KMS-11 (cell line): ENCODE measurements around the gene KRT17.

ENCODE experiments used
- H2AFZ ChIP-seq: fragments of 200-600 bp; sonication (generic); 2 replicates; pipeline ENCODE4 v1.6.1; 2016; ENCODE audit warnings: antibody characterized with exemption, mixed run types, low read depth
- H3K27ac ChIP-seq: fragments of 200-600 bp; sonication (generic); 2 replicates; pipeline ENCODE4 v1.6.1; 2016; ENCODE audit warnings: mild to moderate bottlenecking, mixed run types
- H3K27me3 ChIP-seq: fragments of 200-600 bp; sonication (generic); 2 replicates; pipeline ENCODE4 v1.6.1; 2017; ENCODE audit warnings: mild to moderate bottlenecking, low read depth, mixed run types, moderate library complexity; ENCODE audit not compliant: insufficient read depth
- H3K36me3 ChIP-seq: fragments of 200-600 bp; sonication (generic); 2 replicates; pipeline ENCODE4 v1.6.1; 2017; ENCODE audit warnings: mild to moderate bottlenecking, mixed run types; ENCODE audit not compliant: insufficient read depth
- H3K4me1 ChIP-seq: fragments of 200-600 bp; sonication (generic); 2 replicates; pipeline ENCODE4 v1.6.1; 2016; ENCODE audit warnings: mild to moderate bottlenecking, low read depth, mixed run types; ENCODE audit not compliant: poor library complexity, severe bottlenecking
- H3K4me2 ChIP-seq: fragments of 200-600 bp; sonication (generic); 2 replicates; pipeline ENCODE4 v1.7.0; 2016; ENCODE audit warnings: mild to moderate bottlenecking, mixed run types
- H3K4me3 ChIP-seq: fragments of 200-600 bp; sonication (generic); IDR thresholded peaks from 2 replicates; pipeline ENCODE4 v1.6.1; 2017; ENCODE audit warnings: low read depth, low read length, mixed read lengths; ENCODE audit not compliant: insufficient read depth
- H3K79me2 ChIP-seq: fragments of 200-600 bp; sonication (generic); 2 replicates; pipeline ENCODE4 v1.6.1; 2016; ENCODE audit warnings: low read depth, mixed run types; ENCODE audit not compliant: insufficient read depth
- H3K9ac ChIP-seq: fragments of 200-600 bp; sonication (generic); 2 replicates; pipeline ENCODE4 v1.6.1; 2016; ENCODE audit warnings: mild to moderate bottlenecking, mixed run types
- H4K20me1 ChIP-seq: fragments of 200-600 bp; sonication (generic); 2 replicates; pipeline ENCODE4 v1.6.1; 2016; ENCODE audit warnings: mild to moderate bottlenecking, mixed run types; ENCODE audit not compliant: insufficient read depth
- TF ChIP-seq, protein P1 (sequence below): fragments of 200-600 bp; sonication (generic); conservative IDR thresholded peaks from 2 replicates; pipeline ENCODE4 v1.6.1; 2017; ENCODE audit warnings: low read depth, mild to moderate bottlenecking, antibody characterized with exemption, low read length, moderate library complexity, mixed read lengths

Gene KRT17

DNA sequence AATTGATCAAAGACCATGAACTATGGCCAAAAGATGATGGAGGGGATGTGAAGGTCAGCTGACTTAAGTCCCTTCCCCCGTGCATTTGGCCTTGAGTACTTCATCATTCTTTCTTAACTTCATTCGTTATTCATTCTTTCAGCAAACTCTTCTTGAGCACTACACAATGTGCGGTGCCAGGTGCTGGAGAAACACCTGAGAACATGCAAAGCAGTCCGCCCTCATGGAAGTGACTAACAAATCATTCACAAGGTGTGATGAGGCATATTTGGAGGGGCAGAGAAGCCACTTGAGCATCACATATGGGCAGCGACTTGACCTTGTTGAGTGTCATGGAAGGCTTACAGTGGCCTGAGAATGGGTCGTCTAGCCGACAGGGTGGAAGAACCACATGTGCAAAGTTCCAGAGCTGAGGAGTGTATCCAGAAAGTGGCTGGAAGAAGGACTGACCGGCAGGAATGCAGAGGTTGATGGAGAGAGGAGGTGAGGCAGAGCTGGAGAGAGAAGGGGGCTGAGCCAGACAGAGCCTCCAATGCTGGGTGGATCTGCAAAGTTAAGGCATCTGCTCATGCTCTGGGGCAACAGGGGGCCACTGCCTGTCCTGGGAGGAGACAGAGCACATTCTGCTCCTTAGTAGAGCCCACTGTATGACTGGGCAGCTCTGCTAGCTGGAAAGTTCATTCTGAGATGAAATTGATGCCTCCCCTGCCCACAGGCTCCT, 39.2 kb upstream of the KRT17 start:
- Histone ChIP-seq H2AFZ (no peak overlapping the region), H3K27ac (no peak overlapping the region), H3K79me2 (no peaks in the 10 kb centered on the region), H3K4me2 (no peak overlapping the region), H3K9ac (no peak overlapping the region), H3K4me1 (peaks cover 42% of the 10 kb centered on the region), H4K20me1 (no peaks in the 10 kb centered on the region), H3K27me3 (peaks cover 11% of the 10 kb centered on the region), H3K4me3 (no peak overlapping the region), H3K36me3 (no peaks in the 10 kb centered on the region)
- TF ChIP-seq, protein P1, sequence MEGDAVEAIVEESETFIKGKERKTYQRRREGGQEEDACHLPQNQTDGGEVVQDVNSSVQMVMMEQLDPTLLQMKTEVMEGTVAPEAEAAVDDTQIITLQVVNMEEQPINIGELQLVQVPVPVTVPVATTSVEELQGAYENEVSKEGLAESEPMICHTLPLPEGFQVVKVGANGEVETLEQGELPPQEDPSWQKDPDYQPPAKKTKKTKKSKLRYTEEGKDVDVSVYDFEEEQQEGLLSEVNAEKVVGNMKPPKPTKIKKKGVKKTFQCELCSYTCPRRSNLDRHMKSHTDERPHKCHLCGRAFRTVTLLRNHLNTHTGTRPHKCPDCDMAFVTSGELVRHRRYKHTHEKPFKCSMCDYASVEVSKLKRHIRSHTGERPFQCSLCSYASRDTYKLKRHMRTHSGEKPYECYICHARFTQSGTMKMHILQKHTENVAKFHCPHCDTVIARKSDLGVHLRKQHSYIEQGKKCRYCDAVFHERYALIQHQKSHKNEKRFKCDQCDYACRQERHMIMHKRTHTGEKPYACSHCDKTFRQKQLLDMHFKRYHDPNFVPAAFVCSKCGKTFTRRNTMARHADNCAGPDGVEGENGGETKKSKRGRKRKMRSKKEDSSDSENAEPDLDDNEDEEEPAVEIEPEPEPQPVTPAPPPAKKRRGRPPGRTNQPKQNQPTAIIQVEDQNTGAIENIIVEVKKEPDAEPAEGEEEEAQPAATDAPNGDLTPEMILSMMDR: no peak

DNA sequence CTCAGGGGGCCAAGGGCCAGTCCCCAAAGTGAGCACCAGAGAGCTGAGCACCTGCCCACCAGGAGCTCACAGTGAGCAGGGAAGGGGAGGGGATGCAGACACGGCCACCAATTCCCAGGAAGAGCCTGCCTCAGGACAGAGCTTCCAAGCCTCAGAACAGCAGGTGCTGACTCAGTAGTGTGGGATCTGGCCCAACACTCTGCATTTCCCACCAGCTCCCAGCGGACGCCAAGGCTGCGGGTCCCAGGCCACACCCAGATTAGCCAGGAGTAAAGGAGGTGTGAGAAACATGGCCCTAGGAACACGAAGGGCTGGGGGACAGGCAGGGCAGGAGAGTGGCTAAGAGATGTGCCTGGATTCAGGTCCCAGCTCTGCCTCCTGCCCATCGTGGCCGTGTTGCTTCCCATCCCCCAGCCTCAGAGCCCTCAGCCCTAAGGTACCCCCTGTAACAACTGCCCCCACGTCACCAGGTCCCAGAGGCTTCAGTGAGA, 35.9 kb upstream of the KRT17 start:
- no peaks in the 10 kb centered on the region for H4K20me1 ChIP-seq
- H3K4me3 ChIP-seq: no peak overlapping the region
- no peak overlapping the region for H3K4me2 ChIP-seq
- no peak overlapping the region for H3K9ac ChIP-seq
- H3K4me1 ChIP-seq: peaks cover 23% of the 10 kb centered on the region
- H2AFZ ChIP-seq: no peak overlapping the region
- H3K36me3 ChIP-seq: no peaks in the 10 kb centered on the region
- H3K79me2 ChIP-seq: no peaks in the 10 kb centered on the region
- H3K27ac ChIP-seq: no peak overlapping the region
- TF ChIP-seq, protein P1: no peak
- H3K27me3 ChIP-seq: peaks cover 11% of the 10 kb centered on the region

GRCh38 chr17:41659427-41660212, 35.2 kb upstream of the KRT17 start:
- no peak overlapping the region for H3K27ac ChIP-seq
- no peaks in the 10 kb centered on the region for H3K79me2 ChIP-seq

DNA sequence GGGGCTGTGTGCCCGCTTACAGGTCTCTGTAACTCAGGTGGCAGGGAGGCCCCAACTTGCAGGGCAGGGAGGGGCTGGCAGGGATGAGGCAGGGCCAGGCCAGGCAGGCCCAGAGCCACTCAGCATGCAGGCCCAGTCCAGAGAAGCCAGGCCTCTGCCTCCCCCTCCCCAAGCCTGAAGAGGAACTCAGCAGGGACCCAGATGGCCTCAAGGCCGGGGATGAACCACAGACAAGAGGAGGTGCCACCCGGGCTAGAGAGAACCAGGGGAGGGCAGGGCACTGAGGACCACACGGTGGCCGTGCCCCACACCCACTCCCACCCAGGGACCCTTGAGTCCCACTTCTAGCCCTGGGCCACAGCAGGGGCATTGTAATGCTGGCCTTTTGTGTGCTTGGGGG, 34.5 kb upstream of the KRT17 start:
- H4K20me1 ChIP-seq: no peaks in the 10 kb centered on the region
- no peaks in the 10 kb centered on the region for H3K36me3 ChIP-seq
- H3K4me3 ChIP-seq: no peak overlapping the region
- no peak overlapping the region for H3K4me2 ChIP-seq
- H3K4me1 ChIP-seq: peaks cover 10% of the 10 kb centered on the region
- peaks cover 4% of the 10 kb centered on the region; the same call in 1 of the 2 replicates for H3K27me3 ChIP-seq
- H3K27ac ChIP-seq: no peak overlapping the region
- no peaks in the 10 kb centered on the region for H3K79me2 ChIP-seq
- H2AFZ ChIP-seq: no peak overlapping the region
- no peak overlapping the region for H3K9ac ChIP-seq
- TF ChIP-seq, protein P1: no peak

More at GRCh38 chr17:41659427-41660212, 35.2 kb upstream of the KRT17 start:
- no peak overlapping the region for H3K4me3 ChIP-seq
- H3K4me2 ChIP-seq: no peak overlapping the region
- peaks cover 17% of the 10 kb centered on the region for H3K4me1 ChIP-seq
- H3K36me3 ChIP-seq: no peaks in the 10 kb centered on the region
- no peak overlapping the region for H2AFZ ChIP-seq
- H3K9ac ChIP-seq: no peak overlapping the region
- TF ChIP-seq, protein P1: no peak
- peaks cover 11% of the 10 kb centered on the region for H3K27me3 ChIP-seq
- H4K20me1 ChIP-seq: no peaks in the 10 kb centered on the region
